A549 treated with ZK216348 at 1 μM for 4 hours (cell line): ENCODE measurements around the gene CPNE8. TPM values are rescaled to one million over a fixed set of nuclear protein-coding genes. Genes with fewer than 3 reads are reported as not detected.

Experiments used
- total RNA-seq: library from RNA; stranded (reverse); fragments of 200-300 nt; extraction: Qiagen RNA extraction; gene quantifications from 5 replicates; pipeline ENCODE4 v1.2.3, GENCODE V29; 2022; ENCODE audit warnings: low read depth

Gene CPNE8
- 6.8 to 13.7 TPM (median 11.3 TPM) in 5 replicates for total RNA-seq

DNA sequence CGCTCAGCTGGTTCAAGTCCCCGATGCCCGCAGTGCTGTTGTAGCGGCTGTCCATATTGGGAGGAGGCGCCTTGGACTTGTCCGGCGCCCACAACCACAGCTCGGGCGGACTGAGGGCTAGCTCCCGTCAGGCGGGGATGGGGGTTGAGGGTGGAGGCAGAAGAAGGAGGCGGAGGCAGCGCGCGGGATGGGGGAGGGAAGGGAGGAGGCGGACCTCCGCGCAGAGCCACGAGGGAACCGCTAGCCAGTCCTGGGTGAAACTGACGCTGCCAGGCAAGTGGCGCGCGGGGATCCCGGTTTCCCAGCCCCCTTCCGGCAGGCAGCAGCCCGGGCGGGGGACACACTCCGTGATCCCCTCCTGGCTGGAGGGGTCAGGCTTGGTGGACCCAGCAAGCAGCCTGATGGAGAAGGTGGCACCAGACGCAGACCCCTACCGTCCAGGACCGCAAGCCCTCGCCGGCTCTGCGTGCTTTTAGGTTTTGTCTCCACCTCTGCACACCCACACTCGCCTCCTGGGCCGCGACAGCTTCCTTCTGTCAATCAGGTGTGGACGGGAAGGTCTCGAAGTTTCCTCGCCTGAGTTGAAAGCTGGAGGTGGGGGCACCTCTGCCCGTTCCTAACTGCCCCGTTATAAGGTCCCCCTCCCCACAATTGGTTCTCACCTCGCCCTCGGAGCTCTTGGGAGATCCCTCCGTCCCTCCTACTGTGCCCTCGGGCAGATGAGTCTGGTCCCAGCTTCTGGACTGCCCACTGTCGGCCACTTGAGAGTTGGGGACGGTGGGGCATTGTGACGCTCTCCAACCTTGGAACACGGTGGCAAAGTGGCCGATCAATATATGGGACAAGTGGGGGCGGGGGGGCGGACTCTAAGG is at the start of gene CPNE8:
Gene CPNE8 (minus strand): TSS at position 112 of the 872 bp plus-strand sequence. CDS start 57 bp downstream, at position 55.

